Measurements from ENCODE around the gene GTPBP8.
"Not testable (repeated sequence)": the region's sequence is repeated elsewhere in the genome, so short reads cannot be mapped to it uniquely, and the experiment has no call there.

Gene GTPBP8

GRCh38 chr3:113000691-113001090, 9.9 kb downstream of the GTPBP8 start:
- no peak for DNase-seq (ENCODE audit: low spot score)

GRCh38 chr3:113002037-113002436, 11.3 kb downstream of the GTPBP8 start:
- DNase-seq (ENCODE audit: low spot score) = no peak

GRCh38 chr3:113002679-113003078, 11.9 kb downstream of the GTPBP8 start:
- DNase-seq (ENCODE audit: low spot score) = no peak

GRCh38 chr3:113005611-113006010, 14.8 kb downstream of the GTPBP8 start:
- no peak for DNase-seq (ENCODE audit: low spot score)

GRCh38 chr3:113006359-113007056, 15.7 kb downstream of the GTPBP8 start:
- DNase-seq (ENCODE audit: low spot score) = no peak

- DNase-seq (ENCODE audit: low spot score) = no peak
Observed at GRCh38 chr3:113008117-113008516, 17.3 kb downstream of the GTPBP8 start.

- DNase-seq (ENCODE audit: low spot score) = no peak
Observed at GRCh38 chr3:113013593-113013992, 22.8 kb downstream of the GTPBP8 start.

GRCh38 chr3:113018536-113019181, 27.9 kb downstream of the GTPBP8 start:
- DNase-seq (ENCODE audit: low spot score) = peak; percentile 15

- peak; percentile 94 for DNase-seq (ENCODE audit: low spot score)
Observed at GRCh38 chr3:113019182-113020137, 28.7 kb downstream of the GTPBP8 start.

GRCh38 chr3:113021471-113021870, 30.7 kb downstream of the GTPBP8 start:
- no peak for DNase-seq (ENCODE audit: low spot score)

GRCh38 chr3:113034011-113034410, 43.2 kb downstream of the GTPBP8 start:
- DNase-seq (ENCODE audit: low spot score) = no peak

- no peak for DNase-seq (ENCODE audit: low spot score)
Observed at GRCh38 chr3:113035387-113035982, 44.7 kb downstream of the GTPBP8 start.

GRCh38 chr3:113038328-113038727, 47.5 kb downstream of the GTPBP8 start:
- DNase-seq (ENCODE audit: low spot score) = no peak

GRCh38 chr3:113039546-113039945, 48.8 kb downstream of the GTPBP8 start:
- no peak for DNase-seq (ENCODE audit: low spot score)

GRCh38 chr3:113040231-113040630, 49.4 kb downstream of the GTPBP8 start:
- no peak for DNase-seq (ENCODE audit: low spot score)

GRCh38 chr3:113043686-113044085, 52.9 kb downstream of the GTPBP8 start:
- peak; percentile 70 for DNase-seq (ENCODE audit: low spot score)

GRCh38 chr3:113046186-113046965, 55.6 kb downstream of the GTPBP8 start:
- not testable (repeated sequence) for DNase-seq (ENCODE audit: low spot score)

GRCh38 chr3:113051302-113051711, 60.5 kb downstream of the GTPBP8 start:
- peak; percentile 82 for DNase-seq (ENCODE audit: low spot score)
